LNCAP (cell line): ENCODE data around the gene ASIC5.

Source experiments
- TF ChIP-seq, protein P1 (sequence below): fragments of 450-650 bp; IDR thresholded peaks from 2 replicates; pipeline ENCODE4 v1.5.1; 2017; ENCODE audit warnings: mild to moderate bottlenecking

The ASIC5 gene

DNA sequence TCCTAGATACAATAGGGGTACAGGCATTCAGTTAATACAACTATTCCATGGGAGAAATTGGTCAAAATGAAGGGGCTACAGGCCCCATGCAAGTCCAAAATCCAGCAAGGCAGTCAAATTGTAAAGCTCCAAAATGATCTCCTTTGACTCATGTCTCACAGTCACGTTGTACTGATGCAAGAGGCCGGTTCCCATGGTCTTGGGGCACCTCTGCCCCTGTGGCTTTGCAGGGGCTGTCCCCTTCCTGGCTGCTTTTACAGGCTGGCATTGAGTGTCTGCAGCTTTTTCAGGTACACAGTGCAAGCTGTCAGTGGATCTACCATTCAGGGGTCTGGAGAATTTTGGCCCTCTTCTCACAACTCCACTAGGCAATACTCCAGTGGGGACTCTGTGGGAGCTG, 12.5 kb upstream of the ASIC5 start:
- TF ChIP-seq, protein P1, sequence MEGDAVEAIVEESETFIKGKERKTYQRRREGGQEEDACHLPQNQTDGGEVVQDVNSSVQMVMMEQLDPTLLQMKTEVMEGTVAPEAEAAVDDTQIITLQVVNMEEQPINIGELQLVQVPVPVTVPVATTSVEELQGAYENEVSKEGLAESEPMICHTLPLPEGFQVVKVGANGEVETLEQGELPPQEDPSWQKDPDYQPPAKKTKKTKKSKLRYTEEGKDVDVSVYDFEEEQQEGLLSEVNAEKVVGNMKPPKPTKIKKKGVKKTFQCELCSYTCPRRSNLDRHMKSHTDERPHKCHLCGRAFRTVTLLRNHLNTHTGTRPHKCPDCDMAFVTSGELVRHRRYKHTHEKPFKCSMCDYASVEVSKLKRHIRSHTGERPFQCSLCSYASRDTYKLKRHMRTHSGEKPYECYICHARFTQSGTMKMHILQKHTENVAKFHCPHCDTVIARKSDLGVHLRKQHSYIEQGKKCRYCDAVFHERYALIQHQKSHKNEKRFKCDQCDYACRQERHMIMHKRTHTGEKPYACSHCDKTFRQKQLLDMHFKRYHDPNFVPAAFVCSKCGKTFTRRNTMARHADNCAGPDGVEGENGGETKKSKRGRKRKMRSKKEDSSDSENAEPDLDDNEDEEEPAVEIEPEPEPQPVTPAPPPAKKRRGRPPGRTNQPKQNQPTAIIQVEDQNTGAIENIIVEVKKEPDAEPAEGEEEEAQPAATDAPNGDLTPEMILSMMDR, result no peak

DNA sequence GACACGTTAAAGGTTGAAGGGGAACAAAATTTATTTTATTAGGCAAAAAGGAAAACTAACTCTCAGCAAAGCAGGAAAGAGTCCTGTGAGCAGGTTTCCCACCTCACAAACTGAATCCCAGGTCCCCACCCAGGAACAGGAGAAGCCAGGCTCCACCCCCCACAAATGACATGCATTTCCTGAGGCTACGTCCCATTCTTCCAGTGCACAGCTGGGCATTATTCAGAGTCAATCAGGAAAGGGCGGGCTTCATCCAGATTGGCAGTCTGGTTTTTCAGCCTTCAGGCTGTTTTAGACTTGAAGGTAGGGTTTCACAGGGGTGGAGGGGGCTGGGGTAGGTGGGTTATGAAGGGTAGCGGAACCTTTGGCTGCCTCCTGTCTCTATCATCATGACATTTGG, 11.9 kb upstream of the ASIC5 start:
- TF ChIP-seq, protein P1, result no peak

DNA sequence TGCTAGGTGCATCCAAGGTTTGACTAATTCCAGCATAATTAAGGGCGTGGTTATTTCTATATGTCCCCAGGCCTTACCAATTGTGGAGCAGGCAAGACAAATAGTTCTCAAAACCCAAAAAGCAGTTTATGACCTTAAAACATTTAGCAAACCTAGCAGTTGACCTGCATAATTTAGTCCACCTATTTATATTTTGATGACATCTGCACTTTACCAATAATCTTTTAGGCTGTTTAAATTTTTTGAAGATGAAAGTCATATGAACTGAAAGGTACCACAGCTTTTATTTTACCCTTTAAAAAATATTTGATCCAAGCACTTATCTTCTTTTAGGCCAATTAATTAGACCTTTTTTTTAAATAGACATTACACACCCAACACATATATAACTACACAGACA, 9.8 kb upstream of the ASIC5 start:
- TF ChIP-seq, protein P1, result no peak

DNA sequence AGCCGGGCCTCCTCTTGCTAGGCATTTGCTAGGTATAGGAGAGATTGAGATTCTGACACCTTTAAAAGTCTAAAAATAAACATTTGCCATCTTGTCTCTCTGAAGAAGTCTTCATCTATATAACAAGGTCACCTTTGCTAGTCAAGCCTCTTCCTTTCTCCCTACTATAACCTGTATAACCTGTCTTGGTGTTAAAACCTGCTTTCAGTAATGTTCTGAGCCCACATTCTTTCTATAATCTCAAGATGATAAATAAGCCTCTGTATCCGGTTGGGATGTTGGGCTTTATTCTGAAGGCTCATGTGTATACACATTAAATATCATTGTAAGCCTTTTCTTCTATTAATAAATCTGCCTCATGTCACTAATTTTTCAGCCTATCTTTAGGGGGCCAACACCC, 10.2 kb downstream of the ASIC5 start:
- TF ChIP-seq, protein P1, result no peak

DNA sequence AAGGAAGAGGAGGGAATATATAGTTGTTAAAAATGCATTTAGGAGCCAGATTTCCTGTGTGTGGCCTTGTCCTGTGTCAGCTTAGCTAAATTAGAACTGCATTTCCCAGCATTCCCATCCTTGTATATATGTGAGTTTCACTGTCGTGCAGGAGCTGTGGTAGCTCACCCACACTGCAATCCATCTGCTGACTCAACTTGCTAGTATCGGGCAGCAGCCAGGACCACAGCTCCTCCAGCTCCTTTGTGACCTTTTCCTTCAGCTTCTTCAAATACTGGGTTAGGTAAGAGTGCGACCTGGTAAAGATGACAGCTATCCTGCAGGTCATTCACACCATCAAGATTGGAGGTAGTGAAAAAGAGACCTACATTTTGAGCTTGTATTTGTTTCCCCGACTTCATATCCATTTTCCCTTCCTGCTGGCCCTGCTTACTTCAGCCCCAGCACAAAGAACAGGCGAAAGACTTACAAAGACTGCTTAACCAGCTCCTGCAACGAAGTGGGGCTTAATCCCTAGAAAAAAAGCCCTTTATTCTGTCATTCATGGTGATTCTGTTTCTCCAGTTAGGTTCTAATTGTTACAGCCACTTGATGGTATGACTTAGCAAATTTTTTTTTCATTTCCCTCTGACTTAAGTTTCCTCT, 11.4 kb downstream of the ASIC5 start:
- TF ChIP-seq, protein P1, result no peak

DNA sequence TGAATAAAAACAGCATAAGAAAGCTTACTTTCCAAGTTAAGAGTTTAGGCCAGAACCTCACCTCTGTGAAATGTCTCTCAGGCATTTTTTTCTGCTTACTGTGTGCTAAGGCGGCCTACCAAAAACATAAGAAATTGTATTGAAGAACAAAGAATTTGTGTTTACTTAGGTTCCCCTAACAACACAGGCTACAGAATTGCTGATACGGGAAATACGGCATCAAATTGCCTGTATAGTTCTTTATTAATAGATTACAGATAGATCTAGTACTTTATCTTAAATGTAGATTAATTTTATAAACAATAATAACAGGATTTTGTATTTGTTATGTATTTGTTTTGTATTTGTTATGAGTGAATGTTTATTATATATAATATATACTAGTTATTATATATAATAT, 12.9 kb downstream of the ASIC5 start:
- TF ChIP-seq, protein P1, result no peak

DNA sequence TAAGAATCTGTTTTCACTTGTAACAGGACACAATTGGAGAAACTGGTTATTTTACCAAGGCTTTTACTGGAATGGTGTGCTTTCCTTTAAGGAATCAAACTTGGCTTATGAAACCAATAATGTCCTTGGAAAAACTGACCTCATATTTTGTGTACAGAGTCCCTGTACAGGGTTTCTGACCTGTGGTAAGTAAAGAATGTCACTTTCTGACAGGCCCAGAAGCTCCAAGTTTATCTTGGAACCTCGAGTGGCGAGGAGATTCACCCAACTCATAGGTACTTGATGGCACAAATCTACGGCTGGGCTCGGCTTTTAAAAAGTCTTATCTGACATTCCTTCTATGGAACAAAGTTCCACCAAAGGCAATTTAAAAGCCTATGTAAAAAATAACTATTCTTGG, 17.0 kb downstream of the ASIC5 start:
- TF ChIP-seq, protein P1, result no peak

DNA sequence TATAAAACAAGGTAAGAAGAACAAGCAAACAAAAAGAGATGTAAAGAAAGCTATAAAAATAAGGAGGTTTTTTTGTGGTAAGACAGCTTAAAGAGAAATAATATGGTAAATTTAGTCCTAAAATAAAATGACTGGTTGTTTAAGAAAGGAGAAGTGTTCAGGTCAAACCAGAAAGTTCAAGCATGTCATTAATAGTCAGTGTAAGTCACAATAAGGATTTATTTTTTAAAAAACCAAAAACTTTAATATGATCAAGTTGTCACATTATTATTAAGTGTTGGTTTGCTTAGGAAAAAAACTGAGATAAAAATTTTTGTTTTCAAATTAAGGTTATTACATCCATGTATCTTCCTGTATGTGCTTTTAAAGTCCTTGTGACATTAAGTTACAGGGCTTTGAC, 19.1 kb downstream of the ASIC5 start:
- TF ChIP-seq, protein P1, result no peak
